ENCODE measurements around the gene TTC28. TPM values are rescaled to one million over a fixed set of nuclear protein-coding genes. Genes with fewer than 3 reads are reported as not detected.

Gene TTC28
- total RNA-seq, 1 donor from 2014 or later, result 7.9 TPM

- no peak for TF ChIP-seq CTCF (IDR thresholded peaks at IDR 0.05)
- Mint-ChIP-seq H3K9me3 (no peaks in the 10 kb centered on the region), H3K36me3 (ENCODE audit: low read depth) (no peaks in the 10 kb centered on the region), H3K4me1 (peaks cover 20% of the 10 kb centered on the region), H3K27ac (no peak overlapping the region), H3K4me3 (peak overlapping the region; percentile 67), H3K27me3 (peaks cover 31% of the 10 kb centered on the region)
- DNase-seq (peak; percentile 42), ATAC-seq (ENCODE audit: low read depth) (peak; percentile 82)
- ChIA-PET CTCF (interaction anchor here (0.9 to 1.6 kb wide), 3 partner anchors 11 to 423 kb away, joined by 3 to 8 read pairs (median 3); no protein-coding TSS in a partner anchor), POLR2A (no interaction called here)
- intact Hi-C loops (cut with micrococcal nuclease), result loop anchor here (10.0 kb wide), 2 partner anchors 387 to 557 kb away; no protein-coding TSS in a partner anchor
Measured at GRCh38 chr22:28442264-28442710, 237.4 kb downstream of the TTC28 start.

GRCh38 chr22:28441720-28442263 is 237.8 kb downstream of the TTC28 start:
- no peak overlapping the region for H3K27ac Mint-ChIP-seq
- no peak for ATAC-seq (ENCODE audit: low read depth)

GRCh38 chr22:28440592-28441390 is 238.8 kb downstream of the TTC28 start:
- ChIA-PET CTCF (interaction anchor here (1.0 kb wide), 1 partner anchor 421 kb away, joined by 3 read pairs; no protein-coding TSS in a partner anchor), POLR2A (no interaction called here)
- TF ChIP-seq CTCF (IDR thresholded peaks at IDR 0.05), result no peak
- no peaks in the 10 kb centered on the region for H3K36me3 Mint-ChIP-seq (ENCODE audit: low read depth)
- H3K4me1 Mint-ChIP-seq, result peaks cover 20% of the 10 kb centered on the region
- no peak overlapping the region for H3K27ac Mint-ChIP-seq
- H3K4me3 Mint-ChIP-seq, result no peak overlapping the region
- peaks cover 28% of the 10 kb centered on the region for H3K27me3 Mint-ChIP-seq
- intact Hi-C loops (cut with micrococcal nuclease), result loop anchor here (10.0 kb wide), 2 partner anchors 386 to 556 kb away; no protein-coding TSS in a partner anchor
- no peak for ATAC-seq (ENCODE audit: low read depth)
- no peaks in the 10 kb centered on the region for H3K9me3 Mint-ChIP-seq
- DNase-seq, result no peak

More at GRCh38 chr22:28441720-28442263, 237.8 kb downstream of the TTC28 start:
- no peak for DNase-seq
- H3K36me3 Mint-ChIP-seq (ENCODE audit: low read depth), result no peaks in the 10 kb centered on the region
- no peak for TF ChIP-seq CTCF (IDR thresholded peaks at IDR 0.05)
- peaks cover 31% of the 10 kb centered on the region for H3K27me3 Mint-ChIP-seq
- H3K4me3 Mint-ChIP-seq, result peak overlapping the region; percentile 61
- H3K4me1 Mint-ChIP-seq, result peaks cover 20% of the 10 kb centered on the region
- no peaks in the 10 kb centered on the region for H3K9me3 Mint-ChIP-seq
- ChIA-PET CTCF (interaction anchor here (1.1 to 1.6 kb wide), 2 partner anchors 12 to 422 kb away, joined by 3 to 8 read pairs; no protein-coding TSS in a partner anchor), POLR2A (no interaction called here)
- intact Hi-C loops (cut with micrococcal nuclease), result loop anchor here (10.0 kb wide), 2 partner anchors 387 to 557 kb away; no protein-coding TSS in a partner anchor

- TF ChIP-seq CTCF (IDR thresholded peaks at IDR 0.05), result no peak
- H3K4me1 Mint-ChIP-seq, result peaks cover 16% of the 10 kb centered on the region
Measured at GRCh38 chr22:28438183-28438768, 241.4 kb downstream of the TTC28 start.

GRCh38 chr22:28435982-28436381 is 243.7 kb downstream of the TTC28 start:
- CTCF ChIA-PET, result no interaction called here
- no peaks in the 10 kb centered on the region for H3K9me3 Mint-ChIP-seq
- H3K4me3 Mint-ChIP-seq, result no peak overlapping the region
- ATAC-seq (ENCODE audit: low read depth) (no peak), DNase-seq (no peak)
- H3K27me3 Mint-ChIP-seq, result peaks cover 8% of the 10 kb centered on the region
- no peaks in the 10 kb centered on the region for H3K36me3 Mint-ChIP-seq (ENCODE audit: low read depth)
- H3K4me1 Mint-ChIP-seq, result no peaks in the 10 kb centered on the region
- TF ChIP-seq CTCF (IDR thresholded peaks at IDR 0.05), result no peak
- intact Hi-C loops (cut with micrococcal nuclease), result no loop called here
- H3K27ac Mint-ChIP-seq, result no peak overlapping the region
- POLR2A ChIA-PET, result no interaction called here

More at GRCh38 chr22:28438183-28438768, 241.4 kb downstream of the TTC28 start:
- intact Hi-C loops (cut with micrococcal nuclease), result no loop called here
- POLR2A ChIA-PET, result no interaction called here
- peaks cover 18% of the 10 kb centered on the region for H3K27me3 Mint-ChIP-seq
- no peak overlapping the region for H3K4me3 Mint-ChIP-seq
- CTCF ChIA-PET, result no interaction called here
- H3K27ac Mint-ChIP-seq, result no peak overlapping the region
- no peaks in the 10 kb centered on the region for H3K9me3 Mint-ChIP-seq
- no peak for ATAC-seq (ENCODE audit: low read depth)
- H3K36me3 Mint-ChIP-seq (ENCODE audit: low read depth), result no peaks in the 10 kb centered on the region
- no peak for DNase-seq
